OCI-LY3 (cell line): ENCODE data around the gene KHDRBS1.

Experiments
- H2AFZ ChIP-seq: fragments of 200-600, 300-600 bp; shearing (Covaris generic); 2 replicates; pipeline ENCODE4 v1.6.0; 2014; ENCODE audit warnings: antibody characterized with exemption, low read depth, low read length
- H3K27ac ChIP-seq: fragments of 200-600, 300-600 bp; sonication (generic); 2 replicates; pipeline ENCODE4 v1.5.1; 2014; ENCODE audit warnings: mild to moderate bottlenecking, low read length, moderate library complexity, mixed read lengths
- H3K27me3 ChIP-seq: fragments of 200-600, 300-600 bp; sonication (generic); 2 replicates; pipeline ENCODE4 v1.6.1; 2014; ENCODE audit warnings: low read depth, low read length, mixed read lengths
- H3K36me3 ChIP-seq: fragments of 200-600, 300-600 bp; sonication (generic); replicated peaks from 2 replicates; pipeline ENCODE3; 2014; ENCODE audit warnings: low read depth, low read length, mixed read lengths
- H3K4me1 ChIP-seq: fragments of 300-600, 200-600 bp; sonication (generic); 2 replicates; pipeline ENCODE4 v1.6.1; 2014; ENCODE audit warnings: low read length, mixed read lengths
- H3K4me2 ChIP-seq: fragments of 200-600, 300-600 bp; sonication (generic); 2 replicates; pipeline ENCODE4 v1.6.1; 2014; ENCODE audit warnings: low read length, mixed read lengths
- H3K4me3 ChIP-seq: fragments of 300-600, 200-600 bp; sonication (generic); 2 replicates; pipeline ENCODE4 v1.5.1; 2014; ENCODE audit warnings: antibody characterized with exemption, mild to moderate bottlenecking, low read length, moderate library complexity
- H3K79me2 ChIP-seq: fragments of 300-600, 200-600 bp; shearing (Covaris generic); 2 replicates; pipeline ENCODE4 v1.6.1; 2014; ENCODE audit warnings: mild to moderate bottlenecking, low read length, mixed read lengths
- H3K9ac ChIP-seq: fragments of 300-600, 200-600 bp; shearing (Covaris generic); 2 replicates; pipeline ENCODE4 v1.6.0; 2014; ENCODE audit warnings: mild to moderate bottlenecking, low read length, moderate library complexity
- H3K9me3 ChIP-seq: fragments of 200-600, 300-600 bp; shearing (Covaris generic); 2 replicates; pipeline ENCODE4 v1.6.1; 2014; ENCODE audit warnings: low read length, mixed read lengths; ENCODE audit not compliant: insufficient read depth
- H4K20me1 ChIP-seq: fragments of 200-600, 300-600 bp; sonication (generic); 2 replicates; pipeline ENCODE4 v1.6.1; 2016; ENCODE audit warnings: low read length, mixed read lengths; ENCODE audit not compliant: insufficient read depth
- CTCF ChIP-seq: fragments of 200-600, 300-600 bp; sonication (generic); IDR thresholded peaks from 2 replicates; pipeline ENCODE4 v1.5.1; 2014; ENCODE audit warnings: antibody characterized with exemption, low read length, low read depth
- EZH2phosphoT487 ChIP-seq: fragments of 200-600 bp; shearing (Covaris generic); IDR thresholded peaks from 2 replicates; pipeline ENCODE4 v1.6.1; 2018; ENCODE audit warnings: antibody characterized with exemption, mixed run types, low read depth

KHDRBS1 gene

GRCh38 chr1:32032275-32032615 lies 18.6 kb downstream of the KHDRBS1 start:
- Histone ChIP-seq H3K36me3 (peaks cover 34% of the 10 kb centered on the region), H4K20me1 (peaks cover 47% of the 10 kb centered on the region), H3K4me3 (no peak overlapping the region), H3K9ac (no peak overlapping the region), H2AFZ (no peak overlapping the region), H3K9me3 (no peaks in the 10 kb centered on the region), H3K4me1 (no peaks in the 10 kb centered on the region), H3K27ac (no peak overlapping the region), H3K4me2 (no peak overlapping the region), H3K27me3 (no peaks in the 10 kb centered on the region), H3K79me2 (peaks cover 86% of the 10 kb centered on the region)
- no peak for TF ChIP-seq CTCF
- TF ChIP-seq EZH2phosphoT487: no peak

- Histone ChIP-seq H3K4me2 (no peak overlapping the region), H3K36me3 (peaks cover 53% of the 10 kb centered on the region), H3K4me3 (no peak overlapping the region), H2AFZ (no peak overlapping the region), H3K27ac (no peak overlapping the region), H3K9me3 (no peaks in the 10 kb centered on the region), H3K27me3 (no peaks in the 10 kb centered on the region), H3K4me1 (no peaks in the 10 kb centered on the region), H3K79me2 (peaks cover 59% of the 10 kb centered on the region), H3K9ac (no peak overlapping the region), H4K20me1 (peaks cover 29% of the 10 kb centered on the region)
- TF ChIP-seq EZH2phosphoT487 (no peak), CTCF (no peak)
Measured at GRCh38 chr1:32035119-32035518, 21.5 kb downstream of the KHDRBS1 start.

- Histone ChIP-seq H3K27ac (no peak overlapping the region), H3K79me2 (peaks cover 9% of the 10 kb centered on the region), H3K27me3 (no peaks in the 10 kb centered on the region), H3K9ac (no peak overlapping the region), H4K20me1 (peaks cover 4% of the 10 kb centered on the region; the same call in 1 of the 2 replicates), H3K36me3 (peaks cover 74% of the 10 kb centered on the region), H3K4me3 (no peak overlapping the region), H3K4me2 (no peak overlapping the region), H2AFZ (no peak overlapping the region), H3K9me3 (no peaks in the 10 kb centered on the region), H3K4me1 (no peaks in the 10 kb centered on the region)
- TF ChIP-seq CTCF: no peak
- TF ChIP-seq EZH2phosphoT487: no peak
Measured at GRCh38 chr1:32040711-32041110, 27.0 kb downstream of the KHDRBS1 start.

- Histone ChIP-seq H3K9ac (no peak overlapping the region), H3K4me2 (no peak overlapping the region), H4K20me1 (no peaks in the 10 kb centered on the region), H3K27me3 (no peaks in the 10 kb centered on the region), H3K36me3 (peaks cover 76% of the 10 kb centered on the region), H3K79me2 (no peaks in the 10 kb centered on the region; the same call in 1 of the 2 replicates), H2AFZ (no peak overlapping the region), H3K27ac (no peak overlapping the region), H3K4me3 (no peak overlapping the region), H3K9me3 (no peaks in the 10 kb centered on the region), H3K4me1 (no peaks in the 10 kb centered on the region)
- TF ChIP-seq CTCF (no peak), EZH2phosphoT487 (no peak)
Measured at GRCh38 chr1:32042330-32042729, 28.7 kb downstream of the KHDRBS1 start.
